Psoas muscle (tissue), 8 donors: ENCODE data around the gene PCDHB6. TPM values are rescaled to one million over a fixed set of nuclear protein-coding genes. Genes with fewer than 3 reads are reported as not detected.
"Not testable (repeated sequence)": the region's sequence is repeated elsewhere in the genome, so short reads cannot be mapped to it uniquely, and the experiment has no call there.

ENCODE experiments used
- ATAC-seq, 4 donors: fragments of 200-7000 bp; cut with Tn5 transposase; one replicate each; pipeline ENCODE4 v1.9.1; 2020; ENCODE audit warnings: moderate library complexity in 3 of 4, mild to moderate bottlenecking in 2 of 4
- DNase-seq, 2 donors: peaks; one replicate each; pipeline ENCODE4 v3.0.0-alpha.2; 2020
- H3K27ac ChIP-seq: fragments of 200-600 bp; one replicate; pipeline ENCODE4 v1.8.0; 2022
- H3K27me3 ChIP-seq, 3 donors: fragments of 200-600 bp in 1 of 3; one replicate each; pipeline versions ENCODE4 v1.6.1 to v1.8.0; 2013 to 2022; ENCODE audit warnings: low read length in 2 of 3, mild to moderate bottlenecking in 2 of 3, moderate library complexity in 1 of 3; ENCODE audit not compliant: insufficient read depth in 3 of 3
- H3K36me3 ChIP-seq, 2 donors: fragments of 200-600 bp in 1 of 2; one replicate each; pipeline versions ENCODE4 v1.6.1 to v1.8.0; 2013 to 2022; ENCODE audit warnings: low read depth in 1 of 2, mild to moderate bottlenecking in 1 of 2, moderate library complexity in 1 of 2; ENCODE audit not compliant: insufficient read depth in 1 of 2
- H3K4me1 ChIP-seq: fragments of 200-600 bp; one replicate; pipeline ENCODE4 v1.8.0; 2022
- H3K4me3 ChIP-seq: fragments of 200-600 bp; one replicate; pipeline ENCODE4 v1.8.0; 2022; ENCODE audit warnings: mild to moderate bottlenecking
- H3K9me3 ChIP-seq: fragments of 200-600 bp; one replicate; pipeline ENCODE4 v1.8.0; 2022
- CTCF ChIP-seq: fragments of 200-600 bp; IDR thresholded peaks from one replicate; pipeline ENCODE4 v1.8.0; 2022; ENCODE audit warnings: antibody characterized with exemption
- WGBS, 3 donors: extraction: QIAGEN DNeasy Blood & Tissue Kit; methylation state at CpG; one replicate each; pipeline versions ENCODE4 v1.1.6 to v1.1.7; 2013; 5-methylcytosine and 5-hydroxymethylcytosine counted together
- intact Hi-C, 2 donors: fragments of 100-400 bp; cut with DNase I; formaldehyde crosslinking; loops; one replicate each; pipeline versions ENCODE4 v1.11.0 to v1.14.2; 2022
- polyA plus RNA-seq, 3 donors: library from polyadenylated mRNA; stranded (reverse); fragments of 200-250 nt; gene quantifications; one replicate each; pipeline ENCODE4 v1.2.3, GENCODE V29; 2013
- total RNA-seq, 4 donors: library from RNA; stranded (reverse); fragmentation: NEBNext Ultra II Directional in 2 of 4; extraction: Animal tissue kit (Norgen Biotek cat#: 25700) in 2 of 4; gene quantifications; one replicate each; pipeline versions ENCODE4 v1.2.1 to v1.2.4, GENCODE V29; 2021 to 2023
- donor health status: healthy with polysubstance abuse.
- donor health status: DM: no; HTN: no; CAD: no; lungs with moderate emphysema.
- donor health status: Bipolar disorder and iron deficiency.
- donor health status: healthy.
- donor health status: DM: yes; HTN: yes; CAD: no.
- donor health status: DM: no; HTN: no; CAD: no.
- donor health status: DM: no; HTN: no; CAD: no.
- donor health status: DM: yes; HTN: yes; CAD: no.

Gene PCDHB6
- total and polyA plus RNA-seq, 7 donors: 0.08 to 0.34 (median 0.12) TPM

DNA sequence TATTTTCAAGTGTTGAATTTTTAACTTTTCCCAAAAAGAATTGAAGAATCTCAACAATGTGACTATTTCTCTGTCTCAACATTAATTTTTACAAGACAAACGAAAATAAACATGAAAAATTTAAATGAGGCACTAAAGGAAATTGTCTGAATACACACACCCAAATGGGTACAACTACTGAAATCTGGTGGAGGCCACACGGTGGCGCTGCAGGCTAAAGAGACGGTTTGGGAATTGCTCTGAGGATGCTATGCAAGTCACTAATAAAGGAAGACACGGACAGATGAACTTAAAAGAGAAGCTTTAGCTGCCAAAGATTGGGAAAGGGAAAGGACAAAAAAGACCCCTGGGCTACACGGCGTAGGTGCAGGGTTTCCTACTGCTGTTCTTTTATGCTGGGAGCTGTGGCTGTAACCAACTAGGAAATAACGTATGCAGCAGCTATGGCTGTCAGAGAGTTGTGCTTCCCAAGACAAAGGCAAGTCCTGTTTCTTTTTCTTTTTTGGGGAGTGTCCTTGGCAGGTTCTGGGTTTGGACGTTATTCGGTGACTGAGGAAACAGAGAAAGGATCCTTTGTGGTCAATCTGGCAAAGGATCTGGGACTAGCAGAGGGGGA lies 42.4 kb downstream of the PCDHB6 start, which contains the start of gene PCDHB10:
TSS of gene PCDHB10 (plus strand) at position 244 of the 616 bp plus-strand sequence. CDS start at position 444, 200 bp downstream.
- Histone ChIP-seq H3K27ac (no peak within 1 kb of the TSS), H3K36me3 (no peaks in the 10 kb centered on the region), H3K9me3 (peaks cover 22% of the 10 kb centered on the region), H3K4me1 (no peaks in the 10 kb centered on the region), H3K4me3 (no peak within 1 kb of the TSS), H3K27me3 (peaks cover 0 to 13% (median 5%) of the 10 kb centered on the region in 3 donors)
- no peak for ATAC-seq
- intact Hi-C loops: no loop called here
- 4 to 6% (median 6%) methylated on average over 8 to 10 of the region's 10 CpGs for WGBS, 3 donors
- TF ChIP-seq CTCF: peak; percentile 34
- DNase-seq: no peak

DNA sequence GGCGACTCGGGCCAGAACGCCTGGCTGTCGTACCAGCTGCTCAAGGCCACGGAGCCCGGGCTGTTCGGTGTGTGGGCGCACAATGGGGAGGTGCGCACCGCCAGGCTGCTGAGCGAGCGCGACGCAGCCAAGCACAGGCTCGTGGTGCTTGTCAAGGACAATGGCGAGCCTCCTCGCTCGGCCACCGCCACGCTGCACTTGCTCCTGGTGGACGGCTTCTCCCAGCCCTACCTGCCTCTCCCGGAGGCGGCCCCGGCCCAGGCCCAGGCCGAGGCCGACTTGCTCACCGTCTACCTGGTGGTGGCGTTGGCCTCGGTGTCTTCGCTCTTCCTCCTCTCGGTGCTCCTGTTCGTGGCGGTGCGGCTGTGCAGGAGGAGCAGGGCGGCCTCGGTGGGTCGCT lies 44.5 kb downstream of the PCDHB6 start:
- 0 to 32% (median 26%) methylated on average over 2 to 29 of the region's 37 CpGs for WGBS, 3 donors

DNA sequence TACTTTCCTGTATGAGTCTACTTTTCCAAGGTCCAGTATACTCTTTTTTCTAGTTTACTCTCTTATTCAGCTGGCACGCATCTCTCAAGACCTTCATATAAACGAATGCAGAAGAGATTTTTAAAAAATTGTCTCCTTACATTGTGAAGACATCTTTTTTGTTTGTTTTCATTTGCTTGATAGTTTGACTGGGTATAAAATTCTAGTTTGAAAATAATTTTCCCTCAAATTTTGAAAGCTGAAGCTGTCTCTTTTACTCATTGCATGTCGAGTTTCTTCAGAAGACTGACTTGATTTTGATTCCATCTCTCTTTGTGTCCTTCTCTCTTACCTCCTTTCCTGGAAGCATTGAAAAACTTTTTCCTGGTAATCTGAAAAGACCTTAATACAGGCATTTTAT lies 46.5 kb downstream of the PCDHB6 start:
- intact Hi-C loops: no loop called here
- no peak for ATAC-seq

More for the DNA sequence above, 44.5 kb downstream of the PCDHB6 start:
- H3K27ac ChIP-seq, H3K4me3 ChIP-seq, ATAC-seq, intact Hi-C loops, H3K4me1 ChIP-seq, H3K36me3 ChIP-seq, DNase-seq: not testable (repeated sequence)
- peaks cover 0 to 13% (median 5%) of the 10 kb centered on the region in 3 donors for H3K27me3 ChIP-seq
- H3K9me3 ChIP-seq: peaks cover 28% of the 10 kb centered on the region

GRCh38 chr5:141199359-141200235 lies 49.7 kb downstream of the PCDHB6 start, which contains the start of gene PCDHB11:
PCDHB11 (plus strand) TSS chr5:141199627; CDS start chr5:141199775, 148 bp downstream.
- DNase-seq: no peak
- Histone ChIP-seq H3K4me3 (peak within 1 kb of the TSS; percentile 29), H3K36me3 (no peaks in the 10 kb centered on the region), H3K27me3 (peaks cover 0 to 4% (median 0%) of the 10 kb centered on the region in 3 donors), H3K4me1 (no peaks in the 10 kb centered on the region), H3K9me3 (peaks cover 32% of the 10 kb centered on the region), H3K27ac (no peak within 1 kb of the TSS)
- peak; percentile 24 for TF ChIP-seq CTCF
- intact Hi-C loops: no loop called here
- ATAC-seq: peak in 1 of 4 donors; percentile 33
- WGBS, 3 donors: 22 to 33% (median 33%) methylated on average over 21 of the region's 21 CpGs

More for the DNA sequence above, 46.5 kb downstream of the PCDHB6 start:
- DNase-seq: no peak
- H3K9me3 ChIP-seq: peaks cover 32% of the 10 kb centered on the region
- no peak for TF ChIP-seq CTCF
- peaks cover 0 to 8% (median 7%) of the 10 kb centered on the region in 3 donors for H3K27me3 ChIP-seq
- no peaks in the 10 kb centered on the region for H3K36me3 ChIP-seq
- 23 to 35% (median 35%) methylated on average over 3 of the region's 3 CpGs for WGBS, 3 donors
- no peaks in the 10 kb centered on the region for H3K4me1 ChIP-seq
- no peak overlapping the region for H3K4me3 ChIP-seq
- no peak overlapping the region for H3K27ac ChIP-seq

- WGBS, 3 donors: 31 to 33% (median 31%) methylated on average over 18 to 25 of the region's 38 CpGs
- H3K27me3 ChIP-seq, H3K4me1 ChIP-seq, DNase-seq, intact Hi-C loops, H3K4me3 ChIP-seq, H3K27ac ChIP-seq, ATAC-seq, H3K36me3 ChIP-seq: not testable (repeated sequence)
- peaks cover 32% of the 10 kb centered on the region for H3K9me3 ChIP-seq
Measured at GRCh38 chr5:141201126-141201525, 51.3 kb downstream of the PCDHB6 start.

DNA sequence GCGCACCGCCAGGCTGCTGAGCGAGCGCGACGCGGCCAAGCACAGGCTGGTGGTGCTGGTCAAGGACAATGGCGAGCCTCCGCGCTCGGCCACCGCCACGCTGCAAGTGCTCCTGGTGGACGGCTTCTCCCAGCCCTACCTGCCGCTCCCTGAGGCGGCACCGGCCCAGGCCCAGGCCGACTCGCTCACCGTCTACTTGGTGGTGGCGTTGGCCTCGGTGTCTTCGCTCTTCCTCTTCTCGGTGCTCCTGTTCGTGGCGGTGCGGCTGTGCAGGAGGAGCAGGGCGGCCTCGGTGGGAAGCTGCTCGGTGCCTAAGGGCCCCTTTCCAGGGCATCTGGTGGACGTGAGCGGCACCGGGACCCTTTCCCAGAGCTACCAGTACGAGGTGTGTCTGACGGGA lies 51.8 kb downstream of the PCDHB6 start:
- H3K27me3 ChIP-seq, intact Hi-C loops, H3K4me3 ChIP-seq, ATAC-seq, H3K27ac ChIP-seq, H3K4me1 ChIP-seq, H3K36me3 ChIP-seq, DNase-seq: not testable (repeated sequence)
- 30 to 40% (median 37%) methylated on average over 26 to 28 of the region's 35 CpGs for WGBS, 3 donors
- peaks cover 28% of the 10 kb centered on the region for H3K9me3 ChIP-seq
